Epithelial cell of esophagus (primary cell): ENCODE measurements around the gene CDH4.

Experiments used
- DNase-seq: peaks from one replicate; pipeline ENCODE4 v3.0.0; 2010; ENCODE audit warnings: low read depth
- H3K4me3 ChIP-seq: 2 replicates; pipeline ENCODE4 v1.5.1; 2011; ENCODE audit warnings: mild to moderate bottlenecking, low read length, control low read depth
- CTCF ChIP-seq: IDR thresholded peaks from 2 replicates; pipeline ENCODE4 v1.5.1; 2011; ENCODE audit warnings: low read depth, mild to moderate bottlenecking, low read length, control low read depth, inconsistent platforms; ENCODE audit not compliant: insufficient read depth; ENCODE audit errors: missing control alignments

The CDH4 gene

GRCh38 chr20:61815176-61815575, 563.1 kb downstream of the CDH4 start:
- H3K4me3 ChIP-seq, result no peak overlapping the region
- TF ChIP-seq CTCF, result no peak
- DNase-seq, result no peak

- no peak overlapping the region for H3K4me3 ChIP-seq
- TF ChIP-seq CTCF, result no peak
- no peak for DNase-seq
Observed at GRCh38 chr20:61815678-61816077, 563.6 kb downstream of the CDH4 start.

- no peak for DNase-seq
- TF ChIP-seq CTCF, result no peak
- no peak overlapping the region for H3K4me3 ChIP-seq
Observed at GRCh38 chr20:61816606-61817460, 564.8 kb downstream of the CDH4 start.

GRCh38 chr20:61817575-61817974, 565.5 kb downstream of the CDH4 start:
- DNase-seq, result no peak
- H3K4me3 ChIP-seq, result no peak overlapping the region
- no peak for TF ChIP-seq CTCF

GRCh38 chr20:61818746-61819573, 566.9 kb downstream of the CDH4 start:
- DNase-seq, result no peak
- TF ChIP-seq CTCF, result no peak
- H3K4me3 ChIP-seq, result no peak overlapping the region

GRCh38 chr20:61819574-61819846, 567.4 kb downstream of the CDH4 start:
- no peak overlapping the region for H3K4me3 ChIP-seq
- no peak for TF ChIP-seq CTCF
- no peak for DNase-seq
